RWPE2 (cell line): ENCODE data around the gene ALG6.
A peak's percentile ranks its signal among the peaks of the same experiment; 100 is the strongest.

Experiments used
- ATAC-seq: fragments of 200-7000 bp; cut with Tn5 transposase; 3 replicates; pipeline ENCODE4 v1.9.1; 2021; ENCODE audit warnings: low read depth
- DNase-seq: peaks from one replicate; pipeline ENCODE4 v3.0.0-alpha.2; 2020; ENCODE audit warnings: low spot score
- H3K27ac ChIP-seq: fragments of 450-650 bp; 2 replicates; pipeline ENCODE4 v1.5.1; 2017; ENCODE audit warnings: mild to moderate bottlenecking; ENCODE audit not compliant: poor library complexity, severe bottlenecking
- H3K27me3 ChIP-seq: fragments of 250-450 bp; sonication (Bioruptor Pico); 2 replicates; pipeline ENCODE4 v1.5.1; 2021; ENCODE audit warnings: mild to moderate bottlenecking, moderate library complexity; ENCODE audit not compliant: insufficient read depth, poor library complexity, severe bottlenecking
- H3K36me3 ChIP-seq: fragments of 250-450 bp; sonication (Bioruptor Pico); 2 replicates; pipeline ENCODE4 v1.5.1; 2020; ENCODE audit warnings: low read depth, mild to moderate bottlenecking, moderate library complexity
- H3K4me1 ChIP-seq: fragments of 250-450 bp; sonication (Bioruptor Pico); 2 replicates; pipeline ENCODE4 v1.5.1; 2021; ENCODE audit warnings: mild to moderate bottlenecking, moderate library complexity; ENCODE audit not compliant: insufficient read depth, poor library complexity, severe bottlenecking
- H3K4me3 ChIP-seq: fragments of 250-450 bp; sonication (Bioruptor Pico); 2 replicates; pipeline ENCODE4 v1.5.1; 2021; ENCODE audit warnings: mild to moderate bottlenecking, moderate library complexity; ENCODE audit not compliant: severe bottlenecking
- H3K9me3 ChIP-seq: fragments of 250-450 bp; sonication (Bioruptor Pico); 2 replicates; pipeline ENCODE4 v1.5.1; 2021; ENCODE audit warnings: mild to moderate bottlenecking, moderate library complexity; ENCODE audit not compliant: severe bottlenecking
- TF ChIP-seq, protein P1 (sequence below): fragments of 450-650 bp; IDR thresholded peaks from one replicate; pipeline ENCODE4 v1.5.1; 2017; ENCODE audit warnings: mild to moderate bottlenecking, moderate library complexity; ENCODE audit not compliant: poor library complexity, severe bottlenecking

The ALG6 gene

GRCh38 chr1:63367215-63368103 lies at the start of gene ALG6:
Gene ALG6, plus strand, starts transcription at chr1:63367627. Its CDS starts 3,351 bp downstream, at chr1:63370978.
- ATAC-seq: peak; percentile 91
- Histone ChIP-seq H3K9me3 (no peaks in the 10 kb centered on the region), H3K27ac (peak within 1 kb of the TSS; percentile 14), H3K4me1 (no peaks in the 10 kb centered on the region), H3K27me3 (no peaks in the 10 kb centered on the region), H3K4me3 (peak within 1 kb of the TSS; percentile 72), H3K36me3 (peaks cover 8% of the 10 kb centered on the region; the same call in 1 of the 2 replicates)
- TF ChIP-seq, protein P1, sequence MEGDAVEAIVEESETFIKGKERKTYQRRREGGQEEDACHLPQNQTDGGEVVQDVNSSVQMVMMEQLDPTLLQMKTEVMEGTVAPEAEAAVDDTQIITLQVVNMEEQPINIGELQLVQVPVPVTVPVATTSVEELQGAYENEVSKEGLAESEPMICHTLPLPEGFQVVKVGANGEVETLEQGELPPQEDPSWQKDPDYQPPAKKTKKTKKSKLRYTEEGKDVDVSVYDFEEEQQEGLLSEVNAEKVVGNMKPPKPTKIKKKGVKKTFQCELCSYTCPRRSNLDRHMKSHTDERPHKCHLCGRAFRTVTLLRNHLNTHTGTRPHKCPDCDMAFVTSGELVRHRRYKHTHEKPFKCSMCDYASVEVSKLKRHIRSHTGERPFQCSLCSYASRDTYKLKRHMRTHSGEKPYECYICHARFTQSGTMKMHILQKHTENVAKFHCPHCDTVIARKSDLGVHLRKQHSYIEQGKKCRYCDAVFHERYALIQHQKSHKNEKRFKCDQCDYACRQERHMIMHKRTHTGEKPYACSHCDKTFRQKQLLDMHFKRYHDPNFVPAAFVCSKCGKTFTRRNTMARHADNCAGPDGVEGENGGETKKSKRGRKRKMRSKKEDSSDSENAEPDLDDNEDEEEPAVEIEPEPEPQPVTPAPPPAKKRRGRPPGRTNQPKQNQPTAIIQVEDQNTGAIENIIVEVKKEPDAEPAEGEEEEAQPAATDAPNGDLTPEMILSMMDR: no peak
- peak; percentile 91 for DNase-seq

DNA sequence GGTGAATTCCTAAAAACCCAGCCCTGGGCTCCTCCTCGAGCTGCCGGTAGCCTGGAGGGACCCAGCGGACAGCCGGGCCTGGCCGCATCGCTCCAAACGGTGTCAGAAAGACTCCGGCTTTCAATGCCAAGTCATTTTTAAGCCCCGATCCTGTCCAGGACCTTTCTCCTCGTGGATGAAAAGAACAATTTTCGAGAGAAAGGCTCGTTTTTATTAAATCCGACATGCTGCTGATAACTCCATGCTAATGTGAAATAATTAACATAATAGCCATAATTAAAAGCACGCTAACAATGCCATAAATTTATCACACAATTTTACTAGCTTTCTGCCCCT lies 49.6 kb upstream of the ALG6 start:
- ATAC-seq: no peak
- H3K36me3 ChIP-seq: no peaks in the 10 kb centered on the region
- H3K4me3 ChIP-seq: peak overlapping the region; percentile 43
- TF ChIP-seq, protein P1: no peak
- peaks cover 57% of the 10 kb centered on the region for H3K27me3 ChIP-seq
- no peaks in the 10 kb centered on the region for H3K9me3 ChIP-seq
- no peak overlapping the region for H3K27ac ChIP-seq
- no peaks in the 10 kb centered on the region for H3K4me1 ChIP-seq
- no peak for DNase-seq

- ATAC-seq (no peak), DNase-seq (no peak)
- no peaks in the 10 kb centered on the region for H3K4me1 ChIP-seq
- H3K4me3 ChIP-seq: no peak overlapping the region
- no peaks in the 10 kb centered on the region for H3K9me3 ChIP-seq
- H3K27me3 ChIP-seq: peaks cover 64% of the 10 kb centered on the region
- H3K36me3 ChIP-seq: no peaks in the 10 kb centered on the region
- H3K27ac ChIP-seq: no peak overlapping the region
- TF ChIP-seq, protein P1: no peak
Measured at GRCh38 chr1:63318201-63318979, 49.0 kb upstream of the ALG6 start.

- H3K4me1 ChIP-seq: no peaks in the 10 kb centered on the region
- no peaks in the 10 kb centered on the region for H3K9me3 ChIP-seq
- no peaks in the 10 kb centered on the region for H3K36me3 ChIP-seq
- peaks cover 72% of the 10 kb centered on the region for H3K27me3 ChIP-seq
- TF ChIP-seq, protein P1: no peak
- no peak overlapping the region for H3K27ac ChIP-seq
- no peak overlapping the region for H3K4me3 ChIP-seq
- no peak for ATAC-seq
- DNase-seq: no peak
Measured at GRCh38 chr1:63319046-63320021, 48.1 kb upstream of the ALG6 start.
